GM12878 (cell line): ENCODE data around the gene CCDC187. TPM values are rescaled to one million over a fixed set of nuclear protein-coding genes. Genes with fewer than 3 reads are reported as not detected.

Experiments
- ATAC-seq: fragments of 200-7000 bp; cut with Tn5 transposase; 3 replicates; pipeline ENCODE4 v1.9.1; 2020; ENCODE audit warnings: mild to moderate bottlenecking, moderate library complexity
- BruUV-seq: library from RNA; stranded (reverse); fragments of 400-500 nt; replicated peaks from 2 replicates; lab custom pipeline; 2021; lab: Mats Ljungman, UMichigan
- CTCF ChIA-PET: fragments of 300-600 bp; sonication (Branson Sonifier 250); formaldehyde crosslinking; extraction: SDS; loops from one replicate; lab custom pipeline; 2021; ENCODE audit warnings: inconsistent platforms; lab: Yijun Ruan, JAX
- POLR2A ChIA-PET: fragments of 350-600 bp; formaldehyde crosslinking; extraction: SDS; loops from one replicate; lab custom pipeline; 2021; ENCODE audit warnings: inconsistent platforms; lab: Charles Lee
- RAD21 ChIA-PET: fragments of 300-600 bp; sonication (Branson Sonifier 250); formaldehyde crosslinking; loops from one replicate; lab custom pipeline; 2023; ENCODE audit warnings: antibody characterized with exemption; ENCODE audit not compliant: unreplicated experiment; lab: Charles Lee
- SMC1A ChIA-PET: fragments of 300-600 bp; sonication (Branson Sonifier 250); formaldehyde crosslinking; loops from one replicate; lab custom pipeline; 2023; ENCODE audit not compliant: unreplicated experiment, uncharacterized antibody; lab: Charles Lee
- DNase-seq: peaks from one replicate; pipeline ENCODE4 v3.0.0-alpha.2; 2011; ENCODE audit warnings: low read depth, low spot score
- FAIRE-seq: peaks from 3 replicates; lab custom pipeline; 2011; peaks lifted over from hg19 to GRCh38; lab: Jason Lieb, UNC
- H2AFZ ChIP-seq: 2 replicates; pipeline ENCODE4 v1.6.0; 2011; ENCODE audit warnings: low read depth, low read length, control low read depth; ENCODE audit not compliant: control insufficient read depth
- H3K27ac ChIP-seq: 2 replicates; pipeline ENCODE4 v1.5.1; 2011; ENCODE audit warnings: control low read depth; ENCODE audit not compliant: control insufficient read depth, insufficient read depth
- H3K27me3 ChIP-seq, 2 experiments: replicated peaks in 1 of 2; 2 replicates each; pipeline versions ENCODE4 v1.6.0 to v1.6.1; 2011; ENCODE audit warnings: low read length in 1 of 2; ENCODE audit not compliant: control insufficient read depth in 2 of 2, insufficient read depth in 2 of 2
- H3K36me3 ChIP-seq, 2 experiments: 2 replicates each; pipeline ENCODE4 v1.5.1; 2011; ENCODE audit warnings: low read length in 1 of 2; ENCODE audit not compliant: control insufficient read depth in 2 of 2, insufficient read depth in 2 of 2
- H3K4me1 ChIP-seq: 2 replicates; pipeline ENCODE4 v1.6.1; 2011; ENCODE audit warnings: mild to moderate bottlenecking, low read length, moderate library complexity, mixed read lengths; ENCODE audit not compliant: control insufficient read depth, insufficient read depth
- H3K4me2 ChIP-seq: 2 replicates; pipeline ENCODE4 v1.6.0; 2011; ENCODE audit warnings: control low read depth; ENCODE audit not compliant: control insufficient read depth, insufficient read depth
- H3K4me3 ChIP-seq: fragments of 200-600 bp; sonication (generic); 2 replicates; pipeline ENCODE4 v1.5.1; 2016
- H3K79me2 ChIP-seq: 2 replicates; pipeline ENCODE4 v1.6.0; 2011; ENCODE audit warnings: low read length; ENCODE audit not compliant: control insufficient read depth, insufficient read depth
- H3K9ac ChIP-seq: 2 replicates; pipeline ENCODE4 v1.8.0; 2011; ENCODE audit warnings: low read length, control low read depth, mixed read lengths; ENCODE audit not compliant: control insufficient read depth, insufficient read depth
- H3K9me3 ChIP-seq: replicated peaks from 3 replicates; pipeline ENCODE4 v1.5.1; 2011; ENCODE audit warnings: mild to moderate bottlenecking, low read length; ENCODE audit not compliant: control insufficient read depth, insufficient read depth
- H4K20me1 ChIP-seq: 2 replicates; pipeline ENCODE4 v1.6.0; 2011; ENCODE audit not compliant: control insufficient read depth, insufficient read depth
- GABPA ChIP-seq: IDR thresholded peaks from 2 replicates; pipeline ENCODE4 v1.6.1; 2014; ENCODE audit warnings: antibody characterized with exemption, low read depth, mild to moderate bottlenecking, inconsistent platforms
- MEF2A ChIP-seq: IDR thresholded peaks from 2 replicates; pipeline ENCODE4 v1.6.1; 2011; ENCODE audit warnings: low read depth, mild to moderate bottlenecking, low read length, moderate library complexity; ENCODE audit not compliant: insufficient read depth
- NR2C1 ChIP-seq: fragments of 450-650 bp; IDR thresholded peaks from 2 replicates; pipeline ENCODE4 v1.6.1; 2017; ENCODE audit warnings: antibody characterized with exemption, mild to moderate bottlenecking, moderate library complexity
- STAT1 ChIP-seq: fragments of 450-650 bp; conservative IDR thresholded peaks from 2 replicates; pipeline ENCODE4 v1.6.1; 2014; ENCODE audit warnings: antibody characterized with exemption, mild to moderate bottlenecking
- WGBS: methylation state at CpG from one replicate; pipeline ENCODE4 v1.1.6; 2016; ENCODE audit warnings: low lambda C conversion rate; ENCODE audit not compliant: insufficient replicate concordance, insufficient coverage; ENCODE audit errors: missing lambda C conversion rate; 5-methylcytosine and 5-hydroxymethylcytosine counted together
- in situ Hi-C: fragments of 300-500 bp; cut with MboI; formaldehyde crosslinking; loops from 9 replicates; pipeline ENCODE4 v1.14.3; 2018; ENCODE audit warnings: mixed read lengths
- intact Hi-C: fragments of 100-400 bp; cut with micrococcal nuclease; formaldehyde crosslinking; loops from one replicate; pipeline ENCODE4 v1.14.2; 2022; ENCODE audit not compliant: unreplicated experiment
- polyA plus RNA-seq, 11 experiments: library from polyadenylated mRNA; depleted of rRNA in 4 of 11; unstranded in 6 of 11; stranded (reverse) in 5 of 11; fragments of >200 nt; fragmentation: Nextera tagmentation in 4 of 11; fragmentation: Illumina TruSeq in 1 of 11; extraction: Ambion mirVana in 4 of 11; extraction: Trizol in 1 of 11; gene quantifications; 1 replicate in 1 of 11; 2 replicates in 10 of 11; pipeline versions ENCODE4 v1.2.1 to v1.2.3, GENCODE V29; 2011 to 2016; ENCODE audit warnings: inconsistent platforms in 2 of 11, missing spikeins in 2 of 11, low read depth in 1 of 11
- total RNA-seq, 4 experiments: library from RNA; depleted of rRNA in 3 of 4; stranded (reverse); fragments of >200 nt in 3 of 4; fragmentation: Illumina TruSeq in 1 of 4; extraction: Trizol in 1 of 4; gene quantifications; 2 replicates each; pipeline versions ENCODE4 v1.2.1 to v1.2.3, GENCODE V29; 2013 to 2021
- TF ChIP-seq, protein P1 (sequence below): IDR thresholded peaks from 2 replicates; pipeline ENCODE4 v1.6.1; 2011; ENCODE audit warnings: mild to moderate bottlenecking, low read depth, low read length, moderate library complexity; ENCODE audit not compliant: insufficient replicate concordance
- TF ChIP-seq, protein P2 (sequence below): fragments of 450-650 bp; IDR thresholded peaks from 2 replicates; pipeline ENCODE4 v1.6.1; 2016; ENCODE audit warnings: mild to moderate bottlenecking

Gene CCDC187
- total and polyA plus RNA-seq, 10 of the 15 experiments (the other 5 are each of a cell fraction or from before 2014, with no cell fraction given), result 0.04 to 0.23 (median 0.04) TPM; not detected in 7

DNA sequence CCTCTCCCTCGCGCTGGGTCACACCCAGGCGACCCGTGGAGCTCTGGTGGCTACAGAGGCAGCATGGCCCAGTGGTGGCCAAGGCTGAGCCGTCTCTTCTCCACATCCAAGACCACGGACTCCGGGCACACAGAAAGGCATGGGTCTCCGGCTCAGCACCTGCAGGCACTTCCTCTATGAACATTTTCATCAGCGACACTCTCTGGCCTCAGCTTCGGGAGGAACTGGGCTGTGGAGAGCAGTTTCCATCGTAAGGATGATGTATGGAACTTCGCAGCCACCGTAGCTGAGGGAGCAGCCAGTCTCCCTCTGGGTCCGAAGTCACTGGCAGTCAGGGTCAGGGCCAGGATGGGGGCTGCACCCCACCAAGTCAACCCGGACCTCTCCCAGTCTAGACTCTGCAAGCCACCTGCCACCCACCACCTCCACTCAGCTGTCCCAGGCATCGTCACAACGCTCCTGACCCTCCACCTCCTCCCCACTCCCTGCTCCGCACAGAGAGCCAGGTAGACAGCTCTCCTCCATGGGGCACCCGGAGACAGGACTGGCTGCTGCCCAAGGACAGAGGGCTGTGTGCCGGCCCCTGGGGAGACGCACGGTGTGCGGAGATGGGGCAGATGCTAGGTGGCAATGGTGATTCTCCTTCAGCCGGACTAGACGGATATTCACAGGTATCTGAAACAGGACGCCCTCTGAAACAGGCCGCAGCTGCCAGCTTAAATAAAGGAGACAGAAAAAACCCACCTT, 68.0 kb downstream of the CCDC187 start:
- no peak overlapping the region for H3K27ac ChIP-seq
- in situ Hi-C loops (no loop called here), intact Hi-C loops (no loop called here)
- H3K27me3 ChIP-seq, result no peaks in the 10 kb centered on the region
- H3K9ac ChIP-seq, result no peak overlapping the region
- H3K36me3 ChIP-seq, result peaks cover 5 to 20% of the 10 kb centered on the region in 2 experiments; a peak in 3 of 4 replicates
- ChIA-PET POLR2A (interaction anchor here (0.6 kb wide), 1 partner anchor 113 kb away, joined by 3 read pairs; no protein-coding TSS in a partner anchor), RAD21 (no interaction called here), CTCF (no interaction called here), SMC1A (no interaction called here)
- H3K4me1 ChIP-seq, result peaks cover 29% of the 10 kb centered on the region
- WGBS, result 95% methylated on average over 27 of the region's 27 CpGs
- H3K9me3 ChIP-seq, result no peaks in the 10 kb centered on the region
- peaks cover 26% of the 10 kb centered on the region for H3K79me2 ChIP-seq
- DNase-seq, result no peak
- TF ChIP-seq, protein P1, sequence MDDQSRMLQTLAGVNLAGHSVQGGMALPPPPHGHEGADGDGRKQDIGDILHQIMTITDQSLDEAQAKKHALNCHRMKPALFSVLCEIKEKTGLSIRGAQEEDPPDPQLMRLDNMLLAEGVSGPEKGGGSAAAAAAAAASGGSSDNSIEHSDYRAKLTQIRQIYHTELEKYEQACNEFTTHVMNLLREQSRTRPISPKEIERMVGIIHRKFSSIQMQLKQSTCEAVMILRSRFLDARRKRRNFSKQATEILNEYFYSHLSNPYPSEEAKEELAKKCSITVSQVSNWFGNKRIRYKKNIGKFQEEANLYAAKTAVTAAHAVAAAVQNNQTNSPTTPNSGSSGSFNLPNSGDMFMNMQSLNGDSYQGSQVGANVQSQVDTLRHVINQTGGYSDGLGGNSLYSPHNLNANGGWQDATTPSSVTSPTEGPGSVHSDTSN, result no peak
- TF ChIP-seq, protein P2, sequence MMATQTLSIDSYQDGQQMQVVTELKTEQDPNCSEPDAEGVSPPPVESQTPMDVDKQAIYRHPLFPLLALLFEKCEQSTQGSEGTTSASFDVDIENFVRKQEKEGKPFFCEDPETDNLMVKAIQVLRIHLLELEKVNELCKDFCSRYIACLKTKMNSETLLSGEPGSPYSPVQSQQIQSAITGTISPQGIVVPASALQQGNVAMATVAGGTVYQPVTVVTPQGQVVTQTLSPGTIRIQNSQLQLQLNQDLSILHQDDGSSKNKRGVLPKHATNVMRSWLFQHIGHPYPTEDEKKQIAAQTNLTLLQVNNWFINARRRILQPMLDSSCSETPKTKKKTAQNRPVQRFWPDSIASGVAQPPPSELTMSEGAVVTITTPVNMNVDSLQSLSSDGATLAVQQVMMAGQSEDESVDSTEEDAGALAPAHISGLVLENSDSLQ, result no peak
- TF ChIP-seq GABPA, result no peak
- TF ChIP-seq STAT1, result no peak
- no peak for TF ChIP-seq NR2C1
- no peak for TF ChIP-seq MEF2A
- no peak overlapping the region for H3K4me2 ChIP-seq
- peaks cover 4% of the 10 kb centered on the region; the same call in 1 of the 2 replicates for H4K20me1 ChIP-seq
- no peak overlapping the region for H2AFZ ChIP-seq
- no peak for FAIRE-seq
- BruUV-seq, result no TSS peak
- no peak for ATAC-seq
- no peak overlapping the region for H3K4me3 ChIP-seq
